NCI-H510A treated with DMSO at 0.1 percent for 48 hours (cell line): ENCODE data around the gene CPA2.

ENCODE experiments used
- DNase-seq: peaks from one replicate; lab custom pipeline; 2025; lab: John Stamatoyannopoulos, UW

Gene CPA2

GRCh38 chr7:130254555-130254954 is 12.1 kb upstream of the CPA2 start:
- no peak for DNase-seq

- no peak for DNase-seq
Observed at GRCh38 chr7:130256704-130257103, 10.0 kb upstream of the CPA2 start.

GRCh38 chr7:130258494-130259078 is 8.1 kb upstream of the CPA2 start:
- DNase-seq = no peak

DNA sequence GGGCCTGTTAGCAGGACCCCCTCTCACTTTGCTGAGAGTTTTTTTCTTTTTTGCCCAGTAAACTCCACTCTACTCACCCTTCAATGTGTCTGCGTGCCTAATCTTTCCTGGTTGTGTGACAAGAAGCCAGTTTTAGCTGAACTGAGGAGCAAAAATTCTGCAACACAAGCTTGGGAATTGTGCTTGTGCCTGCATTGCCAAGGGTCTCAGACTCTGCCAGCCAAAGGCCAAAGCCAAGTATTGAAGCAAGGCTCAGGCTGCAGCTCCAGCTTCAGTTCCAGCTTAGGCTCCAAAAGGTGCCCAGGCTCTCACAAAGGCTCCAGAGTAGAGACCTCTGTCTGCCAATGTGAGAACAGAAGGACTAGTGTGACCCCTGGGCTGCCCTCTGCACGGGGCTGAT is 4.2 kb upstream of the CPA2 start:
- DNase-seq = no peak

GRCh38 chr7:130263130-130263529 is 3.5 kb upstream of the CPA2 start:
- DNase-seq = no peak

GRCh38 chr7:130266961-130267321 is 278 bp downstream of the CPA2 start:
- no peak for DNase-seq

- DNase-seq = no peak
Observed at GRCh38 chr7:130268463-130269317, 2.0 kb downstream of the CPA2 start.

- no peak for DNase-seq
Observed at GRCh38 chr7:130269318-130269694, 2.6 kb downstream of the CPA2 start.

GRCh38 chr7:130270947-130271800 is 4.5 kb downstream of the CPA2 start:
- no peak for DNase-seq

DNA sequence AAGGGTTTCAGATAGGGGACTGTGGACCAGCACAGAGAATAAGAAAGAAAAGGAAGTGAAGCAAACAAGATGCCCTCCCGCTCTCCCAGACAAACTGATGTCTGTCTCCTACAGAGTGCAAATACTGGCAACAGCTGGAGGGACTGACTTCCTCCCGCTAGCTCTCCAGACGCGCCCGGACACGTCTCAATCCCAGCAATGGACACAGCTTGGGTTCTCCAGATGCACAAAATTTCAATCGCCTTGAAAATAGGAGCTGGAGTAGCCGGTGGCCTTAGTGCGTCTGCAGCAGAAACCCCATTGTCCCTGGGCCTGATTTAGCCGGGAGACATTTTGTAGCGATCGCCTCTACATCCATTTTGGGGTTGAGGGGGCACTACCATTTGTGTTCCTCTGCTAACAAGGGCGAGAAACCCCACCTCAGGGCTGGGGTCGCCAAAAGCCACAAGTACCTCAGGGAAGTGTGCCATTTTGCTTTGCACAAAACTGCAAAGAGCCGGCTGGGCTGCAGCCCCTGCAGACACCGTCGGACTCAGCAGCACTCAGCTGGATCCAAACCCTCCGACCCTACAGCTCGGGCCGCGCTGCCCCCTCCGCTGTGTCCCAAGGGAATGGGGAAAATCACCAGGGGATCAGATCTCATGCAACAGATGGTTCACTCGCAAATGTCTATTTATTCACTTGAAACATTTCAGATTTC is 5.9 kb downstream of the CPA2 start:
- DNase-seq = peak; percentile 51

- peak; percentile 54 for DNase-seq
Observed at GRCh38 chr7:130273081-130273932, 6.6 kb downstream of the CPA2 start.

GRCh38 chr7:130273933-130274255 is 7.2 kb downstream of the CPA2 start:
- peak; percentile 30 for DNase-seq

DNA sequence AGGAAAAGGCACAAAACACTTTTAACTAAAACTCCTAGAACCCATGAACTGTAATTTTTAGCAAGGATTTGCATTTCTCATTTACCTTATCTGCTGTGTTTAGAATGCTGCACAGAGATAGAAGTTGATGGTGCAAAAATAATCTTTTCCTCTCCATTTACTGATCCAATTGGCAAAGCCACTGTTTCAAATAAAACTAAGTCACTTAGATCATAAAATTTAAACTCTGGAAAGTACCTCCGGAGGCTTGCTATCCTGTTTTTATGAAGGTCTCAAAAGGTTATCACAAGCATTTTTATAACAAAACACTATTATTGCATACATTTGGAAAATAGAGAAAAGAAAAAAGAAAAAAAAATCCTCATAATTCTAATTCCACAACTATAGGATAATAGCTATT is 7.6 kb downstream of the CPA2 start:
- no peak for DNase-seq

DNA sequence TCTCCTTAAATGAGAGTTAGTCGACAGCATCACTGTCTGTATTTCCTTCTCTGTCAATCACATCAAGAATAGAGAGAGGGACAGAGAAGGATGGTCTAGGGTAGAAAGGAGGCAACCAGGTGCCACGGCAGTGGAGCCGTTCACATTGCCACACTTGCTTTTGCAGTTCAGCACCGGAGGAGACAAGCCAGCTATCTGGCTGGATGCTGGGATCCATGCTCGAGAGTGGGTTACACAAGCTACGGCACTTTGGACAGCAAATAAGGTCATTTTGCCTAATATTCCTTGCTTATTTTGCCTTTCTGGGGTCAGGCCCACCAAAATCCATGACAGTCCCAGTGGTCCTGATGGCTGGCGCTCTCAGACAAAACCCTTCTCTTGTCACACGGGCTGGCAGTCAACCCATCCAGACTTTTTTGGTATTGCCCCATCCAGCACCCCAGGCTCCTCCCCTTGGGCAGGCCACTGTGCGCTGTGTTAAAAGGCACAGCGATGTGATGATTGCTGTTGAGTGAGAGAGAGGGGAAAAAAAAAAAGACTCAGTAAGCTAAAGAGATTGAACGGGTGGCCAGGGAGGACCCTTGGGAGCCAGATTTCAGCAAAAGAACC is 8.4 kb downstream of the CPA2 start:
- peak; percentile 7 for DNase-seq

DNA sequence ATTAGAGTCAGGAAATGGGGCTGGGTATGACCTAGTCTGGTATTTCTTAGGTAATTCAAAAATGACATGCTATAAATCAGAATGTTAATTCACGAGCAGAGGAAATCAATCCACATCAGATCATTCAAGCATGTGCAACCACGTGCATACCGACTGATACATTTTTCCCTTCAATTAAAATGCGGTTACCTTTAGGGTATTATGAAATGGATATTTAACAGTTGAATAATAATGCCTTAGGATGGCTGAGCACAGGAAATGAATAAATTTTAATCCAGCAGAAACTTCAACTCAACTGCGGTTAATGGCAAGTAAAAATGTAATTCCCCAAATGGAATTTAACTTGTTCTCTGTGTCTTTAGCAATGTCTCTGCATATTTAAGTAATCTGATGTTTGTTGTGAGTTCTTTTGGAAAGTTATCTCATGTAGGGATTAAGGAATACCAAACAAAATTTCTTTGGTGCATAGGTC is 9.2 kb downstream of the CPA2 start:
- no peak for DNase-seq

DNA sequence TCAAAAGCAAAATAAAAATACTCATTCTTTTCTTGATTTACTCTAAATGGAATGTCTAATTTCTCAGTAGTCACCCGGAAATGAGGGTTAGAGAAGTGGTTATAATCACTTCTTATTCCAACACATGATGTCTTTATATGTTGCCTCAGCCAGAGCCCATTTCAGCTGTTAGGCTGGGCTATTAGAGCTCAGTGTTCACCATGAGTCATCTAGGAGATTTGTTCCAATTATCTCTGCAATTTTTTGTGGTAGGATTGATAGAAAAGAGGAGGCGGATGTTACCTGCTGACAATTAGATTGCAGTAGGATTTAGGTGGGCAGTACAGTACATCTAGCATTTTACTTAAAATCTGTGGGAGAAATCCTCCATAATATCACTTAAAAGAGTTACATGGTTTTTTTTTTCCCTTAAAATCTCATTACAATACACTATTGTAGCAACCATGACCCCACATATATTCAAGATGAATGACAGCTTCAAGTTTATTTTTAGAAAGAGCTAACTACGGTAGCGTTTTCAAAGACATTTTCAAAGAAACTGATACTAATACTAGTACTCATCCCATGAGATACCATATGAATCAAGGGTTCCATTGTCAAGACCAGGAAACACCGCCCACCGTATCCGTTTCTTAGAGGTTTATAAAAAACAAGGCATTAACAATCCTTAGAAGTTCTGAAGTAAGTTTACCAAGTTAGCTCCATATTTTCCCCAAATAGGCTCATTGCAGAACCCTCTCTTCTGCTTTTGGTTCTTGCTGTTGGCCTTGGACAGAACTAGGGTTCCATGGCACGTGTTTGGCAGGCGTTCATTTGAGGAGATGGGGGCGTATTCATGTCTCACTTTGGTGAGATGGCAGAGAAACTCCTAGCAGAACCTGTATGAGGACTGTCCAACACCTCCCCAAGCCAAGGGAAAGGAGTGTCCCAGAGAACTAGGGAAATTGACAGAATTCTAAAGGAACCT is 10.4 kb downstream of the CPA2 start:
- no peak for DNase-seq

GRCh38 chr7:130277763-130278643 is 11.3 kb downstream of the CPA2 start:
- DNase-seq = peak; percentile 21

- no peak for DNase-seq
Observed at GRCh38 chr7:130278860-130279259, 12.2 kb downstream of the CPA2 start.

- no peak for DNase-seq
Observed at GRCh38 chr7:130279286-130279685, 12.6 kb downstream of the CPA2 start.
